CD14-positive monocyte (primary cell): ENCODE data around the gene EFCC1. TPM values are rescaled to one million over a fixed set of nuclear protein-coding genes. Genes with fewer than 3 reads are reported as not detected.

ENCODE experiments used
- DNase-seq, 3 donors: peaks; one replicate each; pipeline ENCODE4 v3.0.0-alpha.2; 2011 to 2022
- H2AFZ ChIP-seq: 2 replicates; pipeline ENCODE4 v1.6.0; 2012; ENCODE audit warnings: mild to moderate bottlenecking, low read depth, low read length, inconsistent platforms; ENCODE audit not compliant: insufficient read depth, poor library complexity, severe bottlenecking
- H3K27ac ChIP-seq, 2 donors: 1 replicate in 1 of 2; 2 replicates in 1 of 2; pipeline ENCODE4 v1.5.1; 2012 to 2013; ENCODE audit warnings: low read length in 2 of 2, control low read depth in 1 of 2, inconsistent platforms in 1 of 2, low read depth in 1 of 2, mild to moderate bottlenecking in 1 of 2
- H3K27me3 ChIP-seq, 2 donors: one replicate each; pipeline versions ENCODE4 v1.6.0 to v1.6.1; 2011 to 2013; ENCODE audit warnings: low read length in 2 of 2; ENCODE audit not compliant: control insufficient read depth in 2 of 2, insufficient read depth in 2 of 2
- H3K36me3 ChIP-seq, 2 donors: replicated peaks in 1 of 2; 1 replicate in 1 of 2; 2 replicates in 1 of 2; pipeline versions ENCODE4 v1.5.1 to v1.6.1; 2012 to 2013; ENCODE audit warnings: low read length in 2 of 2, control low read depth in 1 of 2, inconsistent platforms in 1 of 2, mild to moderate bottlenecking in 1 of 2; ENCODE audit not compliant: insufficient read depth in 2 of 2, control insufficient read depth in 1 of 2
- H3K4me1 ChIP-seq, 2 donors: 1 replicate in 1 of 2; 2 replicates in 1 of 2; pipeline versions ENCODE4 v1.5.1 to v1.6.1; 2012 to 2013; ENCODE audit warnings: low read length in 2 of 2, control low read depth in 1 of 2, inconsistent platforms in 1 of 2, mild to moderate bottlenecking in 1 of 2, moderate library complexity in 1 of 2; ENCODE audit not compliant: insufficient read depth in 2 of 2, control insufficient read depth in 1 of 2
- H3K4me2 ChIP-seq: replicated peaks from 2 replicates; pipeline ENCODE3; 2012; ENCODE audit warnings: low read length, moderate library complexity, mild to moderate bottlenecking; ENCODE audit not compliant: poor library complexity, severe bottlenecking; ENCODE audit errors: extremely low read depth
- H3K4me3 ChIP-seq, 3 experiments: fragments of 200-600 bp in 1 of 3; sonication (generic) in 1 of 3; replicated peaks in 1 of 3; 1 replicate in 2 of 3; 2 replicates in 1 of 3; pipeline ENCODE4 v1.5.1; 2011 to 2013; ENCODE audit warnings: low read length in 3 of 3, mild to moderate bottlenecking in 3 of 3, control low read depth in 2 of 3, low read depth in 2 of 3, inconsistent platforms in 1 of 3, moderate library complexity in 1 of 3
- H3K79me2 ChIP-seq: 2 replicates; pipeline ENCODE4 v1.6.0; 2012; ENCODE audit warnings: mild to moderate bottlenecking, control low read depth, inconsistent platforms, low read length, moderate library complexity; ENCODE audit not compliant: insufficient read depth
- H3K9ac ChIP-seq: 2 replicates; pipeline ENCODE4 v1.6.0; 2017; ENCODE audit warnings: low read length, mild to moderate bottlenecking; ENCODE audit not compliant: insufficient read depth, poor library complexity, severe bottlenecking
- H3K9me3 ChIP-seq, 2 donors: replicated peaks in 1 of 2; 1 replicate in 1 of 2; 2 replicates in 1 of 2; pipeline versions ENCODE4 v1.5.1 to v1.6.1; 2012 to 2013; ENCODE audit warnings: low read length in 2 of 2, control low read depth in 1 of 2; ENCODE audit not compliant: control insufficient read depth in 1 of 2, insufficient read depth in 1 of 2
- H4K20me1 ChIP-seq: 2 replicates; pipeline ENCODE4 v1.6.0; 2012; ENCODE audit warnings: mild to moderate bottlenecking, low read length, control low read depth, moderate library complexity; ENCODE audit not compliant: insufficient read depth
- H3K27ac Mint-ChIP-seq, 7 donors: one replicate each; pipeline ENCODE4 v1.8.0; 2020; ENCODE audit warnings: mild to moderate bottlenecking in 7 of 7, mixed read lengths in 7 of 7, moderate library complexity in 6 of 7, inconsistent platforms in 2 of 7
- H3K27me3 Mint-ChIP-seq, 3 donors: one replicate each; pipeline ENCODE4 v1.8.0; 2021 to 2022; ENCODE audit warnings: low read depth in 3 of 3, mild to moderate bottlenecking in 3 of 3, mixed read lengths in 3 of 3, moderate library complexity in 3 of 3, inconsistent platforms in 1 of 3
- H3K36me3 Mint-ChIP-seq, 2 donors: one replicate each; pipeline ENCODE4 v1.8.0; 2020; ENCODE audit warnings: mixed read lengths in 2 of 2, inconsistent platforms in 1 of 2, mild to moderate bottlenecking in 1 of 2
- H3K4me1 Mint-ChIP-seq: one replicate; pipeline ENCODE4 v1.8.0; 2020; ENCODE audit warnings: mild to moderate bottlenecking, mixed read lengths
- H3K4me3 Mint-ChIP-seq, 2 donors: one replicate each; pipeline ENCODE4 v1.8.0; 2020; ENCODE audit warnings: mild to moderate bottlenecking in 2 of 2, mixed read lengths in 2 of 2, moderate library complexity in 1 of 2
- H3K9me3 Mint-ChIP-seq, 7 donors: one replicate each; pipeline ENCODE4 v1.8.0; 2020 to 2022; ENCODE audit warnings: mixed read lengths in 7 of 7, mild to moderate bottlenecking in 6 of 7, moderate library complexity in 6 of 7, inconsistent platforms in 2 of 7
- CTCF ChIP-seq: fragments of 200-600 bp; IDR thresholded peaks from one replicate; pipeline ENCODE4 v1.8.0; 2022; ENCODE audit warnings: antibody characterized with exemption, mild to moderate bottlenecking
- WGBS: methylation state at CpG from one replicate; pipeline ENCODE4 v1.1.5; 2013; ENCODE audit warnings: missing lambda C conversion rate; ENCODE audit not compliant: insufficient coverage; 5-methylcytosine and 5-hydroxymethylcytosine counted together
- intact Hi-C, 2 donors: fragments of 100-400 bp; cut with micrococcal nuclease; formaldehyde crosslinking; loops; one replicate each; pipeline versions ENCODE4 v1.15.0 to v1.15.1; 2023
- polyA plus RNA-seq, 3 donors: library from polyadenylated mRNA; depleted of rRNA in 1 of 3; unstranded in 2 of 3; stranded (reverse) in 1 of 3; fragments of 300-500 nt in 2 of 3; fragments of >200 nt in 1 of 3; fragmentation: Illumina TruSeq in 2 of 3; gene quantifications; 1 replicate in 2 of 3; 2 replicates in 1 of 3; pipeline ENCODE4 v1.2.3, GENCODE V29; 2012 to 2021

The EFCC1 gene
- polyA plus RNA-seq, 3 donors, result 0.11 to 0.15 TPM; not detected in 1

GRCh38 chr3:129031476-129032215, 30.5 kb downstream of the EFCC1 start:
- Histone ChIP-seq H3K4me1 (peaks cover 7 to 10% of the 10 kb centered on the region in 2 donors), H3K36me3 (no peaks in the 10 kb centered on the region), H3K27me3 (peaks cover 0 to under 1% of the 10 kb centered on the region in 2 donors), H3K4me3 (no peak overlapping the region), H3K27ac (no peak overlapping the region), H2AFZ (no peak overlapping the region), H4K20me1 (no peaks in the 10 kb centered on the region), H3K9me3 (peaks cover 0 to 6% of the 10 kb centered on the region in 2 donors), H3K4me2 (no peak overlapping the region), H3K79me2 (no peaks in the 10 kb centered on the region), H3K9ac (no peak overlapping the region)
- Mint-ChIP-seq H3K27ac (no peak overlapping the region), H3K4me1 (peaks cover 4% of the 10 kb centered on the region), H3K9me3 (peaks cover 0 to 8% (median 3%) of the 10 kb centered on the region in 7 donors), H3K4me3 (no peak overlapping the region), H3K27me3 (peaks cover 2 to 4% (median 3%) of the 10 kb centered on the region in 3 donors), H3K36me3 (no peaks in the 10 kb centered on the region)
- intact Hi-C loops, result no loop called here
- TF ChIP-seq CTCF, result no peak
- no peak for DNase-seq
- WGBS, result 91% methylated on average over 4 of the region's 10 CpGs

- H3K9ac ChIP-seq, result no peak overlapping the region
- H3K36me3 ChIP-seq, result no peaks in the 10 kb centered on the region
- peaks cover 0 to 6% (median 3%) of the 10 kb centered on the region in 7 donors for H3K9me3 Mint-ChIP-seq
- no peaks in the 10 kb centered on the region for H4K20me1 ChIP-seq
- no peaks in the 10 kb centered on the region for H3K4me1 Mint-ChIP-seq
- DNase-seq, result no peak
- H2AFZ ChIP-seq, result no peak overlapping the region
- no peaks in the 10 kb centered on the region for H3K36me3 Mint-ChIP-seq
- H3K9me3 ChIP-seq, result peaks cover 0 to 6% of the 10 kb centered on the region in 2 donors
- intact Hi-C loops, result no loop called here
- no peak overlapping the region for H3K4me3 Mint-ChIP-seq
- H3K27ac Mint-ChIP-seq, result no peak overlapping the region
- no peak overlapping the region for H3K27ac ChIP-seq
- H3K27me3 Mint-ChIP-seq, result peaks cover 1 to 3% (median 3%) of the 10 kb centered on the region in 3 donors
- TF ChIP-seq CTCF, result no peak
- H3K4me1 ChIP-seq, result no peaks in the 10 kb centered on the region
- H3K4me2 ChIP-seq, result no peak overlapping the region
- WGBS, result 95% methylated on average over 12 of the region's 14 CpGs
- H3K79me2 ChIP-seq, result no peaks in the 10 kb centered on the region
- H3K27me3 ChIP-seq, result no peaks in the 10 kb centered on the region
- H3K4me3 ChIP-seq, result no peak overlapping the region
Observed at GRCh38 chr3:129032716-129033115, 31.6 kb downstream of the EFCC1 start.
